Retinal pigment epithelial cell (primary cell): Measurements from ENCODE around the gene LDHAL6A.

Experiments used
- DNase-seq: peaks from one replicate; pipeline ENCODE4 v3.0.0-alpha.2; 2010; ENCODE audit warnings: low read depth
- H3K4me3 ChIP-seq: 2 replicates; pipeline ENCODE4 v1.5.1; 2011; ENCODE audit warnings: mild to moderate bottlenecking, low read length, control low read depth, moderate library complexity
- TF ChIP-seq, protein P1 (sequence below): conservative IDR thresholded peaks from 2 replicates; pipeline ENCODE4 v1.5.1; 2011; ENCODE audit warnings: low read depth, low read length, control low read depth, inconsistent platforms

LDHAL6A gene

DNA sequence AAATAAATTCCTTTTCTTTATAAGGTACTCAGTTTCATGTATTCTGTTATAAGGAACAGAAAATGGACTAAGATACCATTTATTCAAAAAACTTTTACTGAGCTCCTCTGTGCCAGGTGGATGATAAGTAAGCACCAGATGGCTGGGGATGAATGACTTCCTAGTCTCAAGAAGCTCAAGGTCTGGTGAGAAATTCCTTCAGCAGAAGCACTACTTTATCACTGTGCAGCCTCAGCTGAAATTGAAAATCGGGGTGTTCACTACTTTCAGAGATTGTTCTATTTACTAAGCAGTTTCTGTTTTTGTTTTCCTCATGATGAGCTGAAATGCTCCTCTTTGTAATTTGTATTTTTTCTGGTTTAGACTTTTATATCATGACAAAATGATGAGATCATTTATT is 7.8 kb downstream of the LDHAL6A start:
- H3K4me3 ChIP-seq, result no peak overlapping the region
- TF ChIP-seq, protein P1, sequence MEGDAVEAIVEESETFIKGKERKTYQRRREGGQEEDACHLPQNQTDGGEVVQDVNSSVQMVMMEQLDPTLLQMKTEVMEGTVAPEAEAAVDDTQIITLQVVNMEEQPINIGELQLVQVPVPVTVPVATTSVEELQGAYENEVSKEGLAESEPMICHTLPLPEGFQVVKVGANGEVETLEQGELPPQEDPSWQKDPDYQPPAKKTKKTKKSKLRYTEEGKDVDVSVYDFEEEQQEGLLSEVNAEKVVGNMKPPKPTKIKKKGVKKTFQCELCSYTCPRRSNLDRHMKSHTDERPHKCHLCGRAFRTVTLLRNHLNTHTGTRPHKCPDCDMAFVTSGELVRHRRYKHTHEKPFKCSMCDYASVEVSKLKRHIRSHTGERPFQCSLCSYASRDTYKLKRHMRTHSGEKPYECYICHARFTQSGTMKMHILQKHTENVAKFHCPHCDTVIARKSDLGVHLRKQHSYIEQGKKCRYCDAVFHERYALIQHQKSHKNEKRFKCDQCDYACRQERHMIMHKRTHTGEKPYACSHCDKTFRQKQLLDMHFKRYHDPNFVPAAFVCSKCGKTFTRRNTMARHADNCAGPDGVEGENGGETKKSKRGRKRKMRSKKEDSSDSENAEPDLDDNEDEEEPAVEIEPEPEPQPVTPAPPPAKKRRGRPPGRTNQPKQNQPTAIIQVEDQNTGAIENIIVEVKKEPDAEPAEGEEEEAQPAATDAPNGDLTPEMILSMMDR, result no peak
- no peak for DNase-seq

DNA sequence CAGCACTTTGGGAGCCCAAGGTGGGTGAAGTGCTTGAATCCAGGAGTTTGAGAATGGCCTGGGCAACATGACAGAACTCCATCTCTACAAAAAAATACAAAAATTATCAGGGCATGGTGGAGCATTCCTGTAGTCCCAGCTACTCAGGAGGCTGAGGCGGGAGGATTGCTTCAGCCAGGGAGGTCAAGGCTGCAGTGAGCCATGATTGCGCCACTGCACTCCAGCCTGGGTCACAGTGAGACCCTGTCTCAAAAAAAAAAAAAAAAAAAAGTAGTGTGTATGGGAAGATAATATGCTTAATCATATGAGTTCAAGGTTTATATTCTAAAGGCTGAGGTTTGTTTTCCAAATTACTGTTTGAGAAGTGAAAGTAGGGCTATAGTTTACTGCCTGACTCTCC is 10.7 kb downstream of the LDHAL6A start:
- H3K4me3 ChIP-seq, result no peak overlapping the region
- DNase-seq, result no peak
- TF ChIP-seq, protein P1, result no peak

DNA sequence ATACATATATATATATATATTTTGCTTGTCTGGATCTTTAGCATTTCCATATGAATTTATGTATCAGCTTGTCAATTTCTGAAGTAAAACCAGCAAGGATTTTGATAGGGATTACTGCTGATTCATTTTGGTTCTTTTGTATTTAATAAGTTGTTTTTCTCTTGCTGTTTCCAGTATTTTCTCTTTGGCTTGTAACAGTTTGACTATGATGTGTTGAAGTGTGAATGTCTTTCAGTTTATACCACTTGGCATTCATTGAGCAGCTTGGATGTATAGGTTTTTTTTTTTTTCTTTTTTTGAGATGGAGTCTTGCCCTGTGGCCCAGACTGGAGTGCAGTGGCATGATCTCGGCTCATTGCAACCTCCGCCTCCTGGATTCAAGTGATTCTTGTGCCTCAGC is 12.4 kb downstream of the LDHAL6A start:
- TF ChIP-seq, protein P1, result no peak
- no peak overlapping the region for H3K4me3 ChIP-seq
- DNase-seq, result no peak

DNA sequence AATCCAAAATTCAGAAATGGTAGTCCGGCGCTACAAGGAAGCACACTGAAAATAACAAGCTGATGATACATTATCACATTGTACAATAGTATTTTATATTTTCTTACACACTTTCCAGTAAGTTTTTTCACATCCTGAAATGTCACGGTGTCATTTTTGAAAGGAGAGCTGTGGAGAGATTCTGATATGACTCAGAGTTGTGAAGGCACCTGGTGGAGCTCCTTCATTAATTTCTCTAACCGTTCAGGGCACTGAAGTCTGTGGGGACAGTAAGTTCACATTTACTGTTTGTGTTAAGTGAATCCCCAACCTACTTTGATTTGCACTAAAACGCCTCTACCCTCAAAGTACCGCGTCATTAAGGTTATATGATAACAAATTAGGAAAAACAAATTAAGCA is 13.3 kb downstream of the LDHAL6A start:
- no peak for DNase-seq
- TF ChIP-seq, protein P1, result no peak
- H3K4me3 ChIP-seq, result no peak overlapping the region

DNA sequence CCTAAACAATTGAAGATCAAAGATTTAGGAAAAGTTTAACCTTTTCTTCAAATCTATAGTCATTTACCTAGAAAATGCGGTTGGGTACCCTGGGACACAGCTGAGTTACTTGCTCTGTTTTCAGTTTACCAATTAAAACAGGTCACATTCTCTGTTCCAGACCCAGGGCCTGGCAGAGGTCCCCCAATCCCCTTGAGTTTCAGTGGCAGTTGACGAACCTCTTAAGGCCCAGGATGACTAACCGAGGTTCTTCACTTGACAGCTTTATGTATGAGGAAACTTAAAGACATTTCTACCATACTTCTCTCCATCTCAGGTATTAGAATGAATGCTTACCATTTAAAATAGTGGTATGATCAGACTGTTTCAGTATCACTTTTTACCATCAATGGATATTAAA is 16.3 kb downstream of the LDHAL6A start:
- TF ChIP-seq, protein P1, result no peak
- no peak for DNase-seq

DNA sequence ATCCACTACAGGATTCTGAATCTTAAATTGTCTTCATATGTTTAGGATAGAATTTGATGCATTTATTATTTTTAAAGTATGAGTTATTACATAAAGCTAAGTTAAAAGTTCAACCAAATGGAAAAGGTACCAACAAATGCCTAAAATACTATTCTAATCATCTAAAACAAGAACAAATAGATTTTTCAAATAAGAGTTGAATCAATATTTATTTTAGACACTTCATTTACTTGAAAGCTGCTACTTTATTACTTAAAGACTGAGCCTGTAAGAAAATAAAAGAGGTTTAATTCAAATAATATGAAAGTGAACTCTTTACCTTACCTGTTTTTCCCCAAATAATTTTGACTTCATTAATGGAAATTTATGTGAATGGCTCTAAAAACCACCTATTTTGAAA is 16.9 kb downstream of the LDHAL6A start:
- TF ChIP-seq, protein P1, result no peak
- no peak overlapping the region for H3K4me3 ChIP-seq
- DNase-seq, result no peak

More for the DNA sequence above, 16.3 kb downstream of the LDHAL6A start:
- no peak overlapping the region for H3K4me3 ChIP-seq

DNA sequence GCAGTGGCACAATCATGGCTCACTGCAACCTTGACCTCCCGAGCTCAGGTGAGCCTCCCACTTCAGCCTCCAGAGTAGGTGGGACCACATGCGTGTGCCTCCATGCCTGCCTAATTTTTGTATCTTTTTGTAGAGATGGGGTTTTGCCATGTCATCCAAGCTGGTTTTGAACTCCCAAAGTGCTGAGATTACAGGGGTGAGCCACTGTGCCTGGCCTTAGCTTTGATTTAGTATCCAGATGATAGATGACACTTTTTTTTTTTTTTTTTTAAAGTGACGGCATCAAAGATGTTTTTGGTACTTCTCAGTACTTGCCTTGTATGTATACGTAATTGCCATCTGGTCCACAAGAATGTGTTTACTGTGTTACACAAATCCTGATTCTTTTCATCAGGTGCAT is 23.4 kb downstream of the LDHAL6A start:
- no peak for DNase-seq
- H3K4me3 ChIP-seq, result no peak overlapping the region
- TF ChIP-seq, protein P1, result no peak
